ENCODE data around the gene TRIM52. TPM values are rescaled to one million over a fixed set of nuclear protein-coding genes. Genes with fewer than 3 reads are reported as not detected.

TRIM52 gene
- total RNA-seq, 1 donor from 2014 or later = 12.3 TPM

DNA sequence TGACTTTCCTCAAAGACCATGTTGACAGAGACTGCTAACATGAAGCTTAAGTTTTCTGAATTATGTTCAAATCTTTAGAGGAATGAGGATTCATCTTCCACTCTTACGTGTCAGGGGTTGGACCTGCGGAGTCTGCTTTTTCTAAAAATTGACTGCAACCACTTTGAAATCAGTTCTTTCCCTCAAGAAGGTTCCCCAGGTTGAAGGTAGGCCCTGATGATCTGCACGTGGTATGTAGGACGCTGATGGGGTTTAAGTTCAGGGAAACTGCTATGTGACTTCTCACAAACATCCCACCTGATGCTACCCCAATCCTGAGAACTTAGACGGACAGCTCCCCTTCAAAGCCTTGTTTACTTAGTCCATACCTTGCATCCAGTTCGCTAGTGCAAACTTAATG, 24.5 kb downstream of the TRIM52 start:
- no peak for DNase-seq (ENCODE audit: low spot score, unreplicated experiment)
- Mint-ChIP-seq H3K4me3 (ENCODE audit: low read depth) (no peak overlapping the region), H3K4me1 (ENCODE audit: low read depth) (peaks cover 3% of the 10 kb centered on the region), H3K27ac (peak overlapping the region; percentile 33), H3K27me3 (no peaks in the 10 kb centered on the region), H3K9me3 (ENCODE audit: low read depth) (no peaks in the 10 kb centered on the region), H3K36me3 (ENCODE audit: insufficient read depth) (peaks cover 22% of the 10 kb centered on the region)
- TF ChIP-seq, protein P1, sequence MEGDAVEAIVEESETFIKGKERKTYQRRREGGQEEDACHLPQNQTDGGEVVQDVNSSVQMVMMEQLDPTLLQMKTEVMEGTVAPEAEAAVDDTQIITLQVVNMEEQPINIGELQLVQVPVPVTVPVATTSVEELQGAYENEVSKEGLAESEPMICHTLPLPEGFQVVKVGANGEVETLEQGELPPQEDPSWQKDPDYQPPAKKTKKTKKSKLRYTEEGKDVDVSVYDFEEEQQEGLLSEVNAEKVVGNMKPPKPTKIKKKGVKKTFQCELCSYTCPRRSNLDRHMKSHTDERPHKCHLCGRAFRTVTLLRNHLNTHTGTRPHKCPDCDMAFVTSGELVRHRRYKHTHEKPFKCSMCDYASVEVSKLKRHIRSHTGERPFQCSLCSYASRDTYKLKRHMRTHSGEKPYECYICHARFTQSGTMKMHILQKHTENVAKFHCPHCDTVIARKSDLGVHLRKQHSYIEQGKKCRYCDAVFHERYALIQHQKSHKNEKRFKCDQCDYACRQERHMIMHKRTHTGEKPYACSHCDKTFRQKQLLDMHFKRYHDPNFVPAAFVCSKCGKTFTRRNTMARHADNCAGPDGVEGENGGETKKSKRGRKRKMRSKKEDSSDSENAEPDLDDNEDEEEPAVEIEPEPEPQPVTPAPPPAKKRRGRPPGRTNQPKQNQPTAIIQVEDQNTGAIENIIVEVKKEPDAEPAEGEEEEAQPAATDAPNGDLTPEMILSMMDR (IDR thresholded peaks at IDR 0.05; ENCODE audit: unreplicated experiment) = no peak

DNA sequence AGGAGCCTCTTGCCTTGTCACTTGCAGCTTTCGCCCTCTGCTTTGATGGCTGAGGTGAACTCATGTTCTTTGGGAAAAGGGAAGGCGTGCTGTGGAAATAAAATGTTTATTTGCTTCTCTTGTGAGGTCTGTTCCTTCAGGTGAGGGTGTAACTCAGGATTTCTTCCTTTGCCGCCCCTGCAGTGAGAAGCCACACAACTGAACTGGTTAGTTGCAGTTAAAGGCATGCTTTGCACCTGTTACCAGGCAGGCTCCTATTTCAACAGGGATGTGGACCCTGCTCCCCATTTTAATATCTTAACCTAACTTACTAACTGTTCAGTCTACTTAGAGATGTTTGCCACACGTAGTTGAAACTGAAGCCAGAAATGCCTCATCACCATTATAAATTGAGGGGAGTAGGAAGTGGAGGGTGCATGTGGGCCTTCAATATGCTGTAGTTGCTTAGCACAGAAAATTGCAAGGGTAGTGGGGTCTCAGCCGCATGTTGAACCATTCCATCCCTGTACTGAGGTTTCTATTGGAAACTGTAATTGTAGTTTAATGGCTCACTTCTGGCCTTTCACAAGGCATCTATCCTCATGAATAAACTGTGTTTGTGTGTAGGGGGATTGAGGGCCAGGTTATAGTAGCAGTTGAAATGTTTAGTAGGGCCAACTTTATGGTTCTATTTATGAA, 25.1 kb downstream of the TRIM52 start:
- Mint-ChIP-seq H3K9me3 (ENCODE audit: low read depth) (no peaks in the 10 kb centered on the region), H3K27ac (peak overlapping the region; percentile 37), H3K36me3 (ENCODE audit: insufficient read depth) (peaks cover 21% of the 10 kb centered on the region), H3K27me3 (no peaks in the 10 kb centered on the region), H3K4me3 (ENCODE audit: low read depth) (no peak overlapping the region), H3K4me1 (ENCODE audit: low read depth) (no peaks in the 10 kb centered on the region)
- no peak for DNase-seq (ENCODE audit: low spot score, unreplicated experiment)
- TF ChIP-seq, protein P1 (IDR thresholded peaks at IDR 0.05; ENCODE audit: unreplicated experiment) = no peak

DNA sequence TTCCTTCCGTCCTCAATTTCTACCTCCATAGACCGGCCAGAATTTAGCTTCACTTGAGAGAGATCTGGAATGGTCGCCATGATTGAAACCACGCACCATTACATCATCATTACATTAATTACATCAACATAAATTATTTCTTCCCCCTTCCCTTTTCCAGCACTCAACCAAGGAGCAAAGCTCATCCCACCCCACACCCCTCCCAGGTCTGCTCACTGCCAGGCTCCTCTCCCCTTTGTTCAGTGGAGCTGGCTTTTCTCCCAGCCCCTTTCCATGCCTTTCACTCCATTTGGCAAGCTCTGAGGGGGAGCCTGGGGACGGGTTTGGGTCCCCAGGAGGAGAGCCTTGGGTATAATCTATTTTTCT, 25.6 kb downstream of the TRIM52 start:
- Mint-ChIP-seq H3K9me3 (ENCODE audit: low read depth) (no peaks in the 10 kb centered on the region), H3K4me1 (ENCODE audit: low read depth) (no peaks in the 10 kb centered on the region), H3K27ac (peak overlapping the region; percentile 64), H3K4me3 (ENCODE audit: low read depth) (no peak overlapping the region), H3K27me3 (no peaks in the 10 kb centered on the region), H3K36me3 (ENCODE audit: insufficient read depth) (peaks cover 21% of the 10 kb centered on the region)
- no peak for DNase-seq (ENCODE audit: low spot score, unreplicated experiment)
- TF ChIP-seq, protein P1 (IDR thresholded peaks at IDR 0.05; ENCODE audit: unreplicated experiment) = no peak

DNA sequence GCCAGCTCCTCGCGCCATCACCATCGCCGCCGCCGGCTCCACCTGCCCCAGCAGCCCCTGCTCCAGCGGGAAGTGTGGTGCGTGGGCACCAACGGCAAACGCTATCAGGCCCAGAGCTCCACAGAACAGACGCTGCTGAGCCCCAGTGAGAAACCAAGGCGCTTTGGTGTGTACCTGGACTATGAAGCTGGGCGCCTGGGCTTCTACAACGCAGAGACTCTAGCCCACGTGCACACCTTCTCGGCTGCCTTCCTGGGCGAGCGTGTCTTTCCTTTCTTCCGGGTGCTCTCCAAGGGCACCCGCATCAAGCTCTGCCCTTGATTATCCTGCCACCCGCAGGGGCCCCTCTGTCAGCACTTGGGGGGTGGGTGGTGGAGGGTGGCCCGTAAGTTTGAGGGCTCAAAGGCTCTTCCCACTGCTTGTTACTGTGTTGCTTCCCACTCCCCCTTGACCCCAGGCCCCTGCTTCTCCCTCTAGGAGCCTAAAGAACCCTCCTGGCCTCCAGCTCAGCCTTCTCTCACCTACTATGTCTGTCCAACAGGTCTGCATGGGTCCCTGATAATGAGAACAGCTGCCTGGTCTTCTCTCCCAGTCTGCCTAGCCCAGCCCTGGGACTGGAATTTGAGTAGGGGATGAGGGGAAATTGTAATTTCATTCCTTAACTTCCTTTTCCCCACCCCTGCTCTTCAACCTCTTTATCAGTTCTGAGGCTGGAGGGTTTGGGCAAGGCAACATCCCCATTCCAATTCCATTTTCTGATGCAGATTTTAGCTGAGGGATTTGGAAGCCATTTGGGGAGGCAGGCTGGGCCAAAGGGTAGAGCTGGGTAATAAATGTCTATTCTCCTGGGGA, 26.3 kb downstream of the TRIM52 start:
- Mint-ChIP-seq H3K9me3 (ENCODE audit: low read depth) (no peaks in the 10 kb centered on the region), H3K27me3 (no peaks in the 10 kb centered on the region), H3K36me3 (ENCODE audit: insufficient read depth) (peaks cover 21% of the 10 kb centered on the region), H3K4me1 (ENCODE audit: low read depth) (no peaks in the 10 kb centered on the region), H3K27ac (peak overlapping the region; percentile 64), H3K4me3 (ENCODE audit: low read depth) (no peak overlapping the region)
- no peak for DNase-seq (ENCODE audit: low spot score, unreplicated experiment)
- TF ChIP-seq, protein P1 (IDR thresholded peaks at IDR 0.05; ENCODE audit: unreplicated experiment) = no peak

- Mint-ChIP-seq H3K4me3 (ENCODE audit: low read depth) (no peak overlapping the region), H3K27ac (no peak overlapping the region), H3K9me3 (ENCODE audit: low read depth) (no peaks in the 10 kb centered on the region), H3K27me3 (no peaks in the 10 kb centered on the region), H3K36me3 (ENCODE audit: insufficient read depth) (peaks cover 18% of the 10 kb centered on the region), H3K4me1 (ENCODE audit: low read depth) (no peaks in the 10 kb centered on the region)
- TF ChIP-seq, protein P1 (IDR thresholded peaks at IDR 0.05; ENCODE audit: unreplicated experiment) = no peak
- DNase-seq (ENCODE audit: low spot score, unreplicated experiment) = no peak
Observed at GRCh38 chr5:181233801-181234454, 27.0 kb downstream of the TRIM52 start.

Data from progenitor cell of endocrine pancreas (in vitro differentiated cells).